Kidney (tissue), 14 donors: ENCODE results near the gene ZNF341. TPM values are rescaled to one million over a fixed set of nuclear protein-coding genes. Genes with fewer than 3 reads are reported as not detected.

Source experiments
- DNase-seq, 5 donors: peaks; one replicate each; pipeline ENCODE4 v3.0.0-alpha.2; 2013 to 2020
- FAIRE-seq: peaks from 2 replicates; lab custom pipeline; 2012; peaks lifted over from hg19 to GRCh38; lab: Jason Lieb, UNC
- H3K27ac ChIP-seq, 2 donors: one replicate each; pipeline ENCODE4 v1.7.0; 2013; ENCODE audit warnings: low read depth in 2 of 2, low read length in 2 of 2, inconsistent platforms in 1 of 2
- H3K27me3 ChIP-seq: one replicate; pipeline ENCODE4 v1.7.1; 2013; ENCODE audit warnings: low read length, inconsistent platforms; ENCODE audit not compliant: control insufficient read depth, insufficient read depth
- H3K36me3 ChIP-seq, 3 donors: one replicate each; pipeline versions ENCODE4 v1.7.0 to v1.7.1; 2013; ENCODE audit warnings: low read length in 3 of 3, control low read depth in 1 of 3, inconsistent platforms in 1 of 3; ENCODE audit not compliant: insufficient read depth in 3 of 3, control insufficient read depth in 2 of 3
- H3K4me1 ChIP-seq, 3 donors: one replicate each; pipeline versions ENCODE4 v1.7.0 to v1.7.1; 2013; ENCODE audit warnings: low read length in 3 of 3, inconsistent platforms in 1 of 3, low read depth in 1 of 3; ENCODE audit not compliant: control insufficient read depth in 2 of 3, insufficient read depth in 2 of 3
- H3K4me3 ChIP-seq, 3 donors: one replicate each; pipeline versions ENCODE4 v1.7.0 to v1.8.1; 2013; ENCODE audit warnings: low read length in 3 of 3, control low read depth in 1 of 3, inconsistent platforms in 1 of 3
- H3K9ac ChIP-seq, 3 donors: one replicate each; pipeline versions ENCODE4 v1.7.0 to v1.7.1; 2013; ENCODE audit warnings: low read length in 3 of 3, control low read depth in 1 of 3, inconsistent platforms in 1 of 3
- H3K9me3 ChIP-seq, 3 donors: one replicate each; pipeline versions ENCODE4 v1.7.0 to v1.7.1; 2013; ENCODE audit warnings: low read length in 3 of 3, control low read depth in 1 of 3, inconsistent platforms in 1 of 3; ENCODE audit not compliant: control insufficient read depth in 2 of 3, insufficient read depth in 1 of 3
- CTCF ChIP-seq: IDR thresholded peaks from 3 replicates; pipeline ENCODE4 v1.5.1; 2012; ENCODE audit warnings: mild to moderate bottlenecking, moderate library complexity, borderline replicate concordance; ENCODE audit not compliant: insufficient read depth; ENCODE audit errors: extremely low read depth
- intact Hi-C: fragments of 100-400 bp; cut with DNase I; formaldehyde crosslinking; loops from one replicate; pipeline ENCODE4 v1.11.1; 2022
- polyA plus RNA-seq: library from polyadenylated mRNA; stranded (reverse); fragments of 350-450 nt; fragmentation: Illumina TruSeq; extraction: RNeasy Lipid Tissue Mini Kit (QIAGEN cat#74804); gene quantifications from one replicate; pipeline ENCODE4 v1.2.3, GENCODE V29; 2014; ENCODE audit warnings: low read depth, low replicate concordance; ENCODE audit not compliant: insufficient read depth
- total RNA-seq: library from RNA; stranded (reverse); fragmentation: NEBNext Ultra II Directional; extraction: Animal tissue kit (Norgen Biotek cat#: 25700); gene quantifications from one replicate; pipeline ENCODE4 v1.2.1, GENCODE V29; 2021
- donor health status: control.
- donor health status: control.
- donor health status: control.
- donor health status: control.
- donor health status: control.
- donor health status: DM: yes; HTN: yes; CAD: no.
- donor health status: Normal renal cell carcinoma (clear cell type).

Gene ZNF341
- total and polyA plus RNA-seq, 2 donors from 2014 or later, result 1.5 to 2.6 TPM

DNA sequence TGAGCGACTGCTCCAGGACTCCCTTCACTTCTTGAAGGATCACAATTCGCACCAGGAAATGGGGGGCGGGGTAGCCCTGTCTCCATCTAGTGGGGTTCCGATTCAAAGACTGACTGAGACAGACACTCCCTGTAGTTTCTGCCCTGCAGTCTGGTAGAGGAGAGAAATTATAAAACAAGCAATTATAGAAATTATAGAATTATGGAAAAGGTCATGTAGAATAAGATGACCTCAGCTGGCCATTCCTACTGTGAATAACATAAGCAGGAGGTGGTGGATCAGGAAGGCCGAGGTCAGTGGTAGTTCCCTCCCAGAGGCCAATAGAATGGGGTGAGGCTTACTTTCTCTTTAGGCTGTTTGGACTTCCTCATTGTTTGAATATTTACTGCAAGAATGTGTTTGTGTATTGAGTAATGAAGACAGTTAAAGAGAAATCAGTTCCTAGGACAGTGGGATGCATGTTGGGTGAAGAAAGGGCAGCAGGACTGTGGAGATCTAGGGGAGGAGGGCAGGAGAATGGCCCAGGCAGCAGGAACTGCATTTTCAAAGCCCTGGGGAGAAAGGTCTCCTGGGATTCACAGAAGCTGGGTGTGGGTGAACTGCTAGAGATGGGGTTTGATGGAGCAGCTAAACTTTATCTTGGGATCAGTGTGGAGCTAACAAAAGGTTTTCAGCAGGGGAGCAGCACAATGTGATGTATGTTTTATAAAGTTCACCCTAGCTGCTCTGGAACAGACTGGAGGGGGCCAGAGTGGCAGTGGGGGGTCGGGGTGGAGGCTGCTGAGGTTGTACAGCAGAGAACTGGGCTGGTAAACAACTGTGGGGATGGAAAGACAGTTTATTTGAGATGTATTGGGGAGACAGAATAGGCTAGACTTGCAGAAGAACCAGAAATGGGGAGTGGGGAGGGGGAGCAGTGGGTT lies 2.1 kb downstream of the ZNF341 start:
- Histone ChIP-seq H3K9me3 (peaks cover 0 to 19% (median 0%) of the 10 kb centered on the region in 3 donors), H3K27ac (peak overlapping the region; percentile 5 to 33), H3K9ac (peak overlapping the region in 1 of 3 donors; percentile 22), H3K4me1 (peaks cover 3 to 11% (median 8%) of the 10 kb centered on the region in 3 donors), H3K27me3 (no peaks in the 10 kb centered on the region), H3K4me3 (peak overlapping the region in 2 of 3 donors; percentile 1 to 17), H3K36me3 (no peaks in the 10 kb centered on the region)
- no peak for TF ChIP-seq CTCF
- intact Hi-C loops, result no loop called here
- FAIRE-seq (no peak), DNase-seq (peak in 2 of 5 donors; percentile 40 to 64)

DNA sequence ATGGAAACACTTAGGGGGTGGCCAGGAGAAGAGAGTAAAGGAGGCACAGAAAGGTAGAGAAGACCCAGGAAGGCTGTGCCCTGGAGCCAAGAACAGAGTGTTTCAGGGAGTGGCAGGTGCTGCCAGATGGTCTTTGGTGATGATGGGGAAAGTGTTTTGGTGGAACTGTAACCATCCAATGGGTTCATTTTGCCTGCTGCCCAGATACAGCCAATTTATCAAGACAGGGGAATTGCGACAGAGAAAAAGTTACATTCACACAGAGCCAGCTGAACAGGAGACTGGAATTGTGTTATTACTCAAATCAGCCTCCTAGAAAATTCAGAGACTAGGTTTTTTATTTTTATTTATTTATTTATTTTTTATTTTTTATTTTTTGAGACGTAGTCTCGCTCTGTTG lies 5.2 kb downstream of the ZNF341 start:
- H3K36me3 ChIP-seq, result no peaks in the 10 kb centered on the region
- no peaks in the 10 kb centered on the region for H3K27me3 ChIP-seq
- DNase-seq (no peak), FAIRE-seq (no peak)
- intact Hi-C loops, result no loop called here
- no peak overlapping the region for H3K27ac ChIP-seq
- no peak for TF ChIP-seq CTCF
- H3K9me3 ChIP-seq, result peaks cover 0 to 19% (median 0%) of the 10 kb centered on the region in 3 donors
- no peak overlapping the region for H3K4me3 ChIP-seq
- H3K9ac ChIP-seq, result no peak overlapping the region
- H3K4me1 ChIP-seq, result peaks cover 3 to 8% (median 7%) of the 10 kb centered on the region in 3 donors

DNA sequence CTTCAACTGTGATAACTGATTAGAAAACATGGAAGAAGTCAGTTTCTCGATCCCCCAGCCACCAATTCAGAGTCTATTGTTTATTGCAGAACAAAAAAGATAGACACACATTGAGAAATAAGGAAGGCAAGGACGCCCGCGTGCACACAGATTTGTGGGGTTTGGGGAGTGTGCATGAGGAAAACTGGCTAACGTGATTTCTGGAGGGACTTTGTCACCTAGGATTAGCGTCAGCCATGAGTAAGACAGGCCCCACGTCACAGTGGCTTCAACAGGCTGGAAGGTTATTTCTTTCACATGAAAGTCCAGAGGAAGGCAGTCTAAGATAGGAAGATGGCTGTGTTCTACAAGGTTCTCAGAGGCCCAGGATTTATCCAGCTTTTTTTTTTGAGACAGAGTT lies 7.7 kb downstream of the ZNF341 start:
- FAIRE-seq (no peak), DNase-seq (no peak)
- intact Hi-C loops, result no loop called here
- H3K27me3 ChIP-seq, result no peaks in the 10 kb centered on the region
- no peaks in the 10 kb centered on the region for H3K4me1 ChIP-seq
- no peak overlapping the region for H3K4me3 ChIP-seq
- no peaks in the 10 kb centered on the region for H3K36me3 ChIP-seq
- TF ChIP-seq CTCF, result no peak
- peaks cover 0 to 19% (median 0%) of the 10 kb centered on the region in 3 donors for H3K9me3 ChIP-seq
- no peak overlapping the region for H3K27ac ChIP-seq
- no peak overlapping the region for H3K9ac ChIP-seq
